ENCODE data around the gene GPR135.

DNA sequence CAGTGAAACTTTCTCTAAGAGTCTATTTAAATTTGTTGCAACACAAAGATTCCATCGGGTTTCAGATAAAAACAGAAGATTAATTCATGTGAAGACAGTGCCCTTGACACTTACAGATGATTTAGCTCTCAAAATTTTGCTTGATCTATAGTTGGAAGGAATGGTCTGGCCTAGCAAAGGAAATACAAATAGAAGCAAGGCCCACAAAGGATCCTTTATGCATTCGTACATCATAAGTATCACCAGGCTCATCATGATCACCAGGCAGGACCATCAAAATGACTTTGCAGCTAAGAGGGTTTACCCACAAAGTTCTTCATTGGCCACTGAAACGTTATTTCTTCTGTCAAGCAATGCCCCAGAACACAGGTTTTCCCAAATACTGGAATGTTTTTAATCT, 43.9 kb upstream of the GPR135 start:
- TF ChIP-seq CREB1 (IDR thresholded peaks at IDR 0.05; ENCODE audit: low read depth), result no peak
- TF ChIP-seq NFIC (IDR thresholded peaks at IDR 0.05), result no peak
